K562 (cell line): ENCODE measurements around the gene UBE2O. TPM values are rescaled to one million over a fixed set of nuclear protein-coding genes. Genes with fewer than 3 reads are reported as not detected.

Source experiments
- ATAC-seq: fragments of 200-7000 bp; cut with Tn5 transposase; 3 replicates; pipeline ENCODE4 v1.9.1; 2020; ENCODE audit warnings: moderate library complexity
- BruUV-seq: library from RNA; stranded (reverse); fragments of 400-500 nt; replicated peaks from 2 replicates; lab custom pipeline; 2021; lab: Mats Ljungman, UMichigan
- CTCF ChIA-PET: fragments of 300-600 bp; formaldehyde crosslinking; extraction: SDS; loops from one replicate; lab custom pipeline; 2021; ENCODE audit warnings: low intra/inter-chr PET ratio; lab: Yijun Ruan, JAX
- POLR2A ChIA-PET: fragments of 300-600, 350-650 bp; sonication (Branson Sonifier 250); formaldehyde crosslinking; extraction: SDS; loops from one replicate; lab custom pipeline; 2021; ENCODE audit warnings: antibody characterized with exemption, inconsistent platforms; lab: Yijun Ruan, JAX
- DNase-seq, 4 experiments: peaks; one replicate each; pipeline versions ENCODE4 v3.0.0 to v3.0.0-alpha.2; 2011 to 2018; ENCODE audit warnings: low spot score in 3 of 4, mixed read lengths in 3 of 4; ENCODE audit errors: extremely low read depth in 1 of 4
- FAIRE-seq: peaks from 2 replicates; lab custom pipeline; 2011; peaks lifted over from hg19 to GRCh38; lab: Jason Lieb, UNC
- H2AFZ ChIP-seq: 2 replicates; pipeline ENCODE4 v1.6.0; 2011; ENCODE audit warnings: low read depth, low read length, control low read depth, inconsistent platforms
- H3K27ac ChIP-seq: fragments of 200-600 bp; 3 replicates; pipeline ENCODE4 v1.8.0; 2011; ENCODE audit warnings: low read depth, mild to moderate bottlenecking, control low read depth, inconsistent platforms, low read length, moderate library complexity, mixed read lengths; ENCODE audit errors: extremely low read depth
- H3K27me3 ChIP-seq, 2 experiments: fragments of 300-600 bp in 1 of 2; 2 replicates in 1 of 2; 3 replicates in 1 of 2; pipeline versions ENCODE4 v1.6.0 to v1.8.0; 2011; ENCODE audit warnings: inconsistent platforms in 2 of 2, low read length in 2 of 2, mild to moderate bottlenecking in 1 of 2, mixed read lengths in 1 of 2, moderate library complexity in 1 of 2; ENCODE audit not compliant: control insufficient read depth in 2 of 2, insufficient read depth in 2 of 2
- H3K36me3 ChIP-seq: fragments of 300-600 bp; 3 replicates; pipeline ENCODE4 v1.8.0; 2011; ENCODE audit warnings: mild to moderate bottlenecking, low read length, inconsistent platforms; ENCODE audit not compliant: control insufficient read depth, insufficient read depth
- H3K4me1 ChIP-seq, 2 experiments: fragments of 200-600 bp in 1 of 2; replicated peaks in 1 of 2; 2 replicates in 1 of 2; 3 replicates in 1 of 2; pipeline versions ENCODE4 v1.5.1 to v1.8.0; 2011; ENCODE audit warnings: inconsistent platforms in 2 of 2, low read length in 2 of 2, mild to moderate bottlenecking in 1 of 2, mixed read lengths in 1 of 2, moderate library complexity in 1 of 2; ENCODE audit not compliant: control insufficient read depth in 2 of 2, insufficient read depth in 2 of 2
- H3K4me2 ChIP-seq: 2 replicates; pipeline ENCODE4 v1.6.1; 2011; ENCODE audit warnings: low read length, control low read depth, inconsistent platforms, mixed read lengths; ENCODE audit not compliant: insufficient read depth
- H3K4me3 ChIP-seq: fragments of 200-600 bp; sonication (generic), shearing (Covaris generic); 2 replicates; pipeline ENCODE4 v1.5.1; 2016; ENCODE audit warnings: control low read depth, inconsistent platforms
- H3K79me2 ChIP-seq: fragments of 200-600 bp; 3 replicates; pipeline ENCODE4 v1.8.0; 2011; ENCODE audit warnings: low read length, inconsistent platforms; ENCODE audit not compliant: control insufficient read depth, insufficient read depth
- H3K9ac ChIP-seq, 2 experiments: 2 replicates each; pipeline versions ENCODE4 v1.6.0 to v1.6.1; 2011; ENCODE audit warnings: low read depth in 2 of 2, low read length in 2 of 2, control low read depth in 1 of 2, inconsistent platforms in 1 of 2, mild to moderate bottlenecking in 1 of 2, mixed read lengths in 1 of 2; ENCODE audit not compliant: insufficient read depth in 1 of 2
- H3K9me1 ChIP-seq: one replicate; pipeline ENCODE4 v1.6.0; 2011; ENCODE audit warnings: inconsistent platforms, mild to moderate bottlenecking, low read length, moderate library complexity; ENCODE audit not compliant: control insufficient read depth, insufficient read depth
- H3K9me3 ChIP-seq: replicated peaks from 2 replicates; pipeline ENCODE4 v1.5.1; 2011; ENCODE audit warnings: low read depth, low read length, inconsistent platforms; ENCODE audit not compliant: control insufficient read depth, insufficient read depth
- H4K20me1 ChIP-seq: replicated peaks from 2 replicates; pipeline ENCODE4 v1.6.1; 2011; ENCODE audit warnings: low read length, inconsistent platforms, mixed read lengths; ENCODE audit not compliant: control insufficient read depth, insufficient read depth
- CEBPG ChIP-seq, 3 experiments: fragments of 200-800 bp in 1 of 3; sonication (Bioruptor generic) in 1 of 3; sonication (generic) in 1 of 3; formaldehyde crosslinking in 1 of 3; IDR thresholded peaks in 2 of 3; conservative IDR thresholded peaks in 1 of 3; 2 replicates each; pipeline versions ENCODE4 v1.6.1 to v1.8.0; 2016 to 2022; ENCODE audit warnings: missing compliant biosample characterization in 2 of 3, missing genetic modification characterization in 2 of 3, mild to moderate bottlenecking in 1 of 3, missing genetic modification reagents in 1 of 3
- CGGBP1 ChIP-seq: fragments of 250-450 bp; sonication (Bioruptor Pico); IDR thresholded peaks from 2 replicates; pipeline ENCODE4 v1.9.0; 2021; ENCODE audit warnings: mild to moderate bottlenecking
- ETS1 ChIP-seq: conservative IDR thresholded peaks from 2 replicates; pipeline ENCODE4 v1.6.1; 2011; ENCODE audit warnings: low read depth, mild to moderate bottlenecking, low read length; ENCODE audit not compliant: control insufficient read depth
- GATAD2B ChIP-seq: fragments of 450-650 bp; IDR thresholded peaks from 2 replicates; pipeline ENCODE4 v1.6.1; 2017; ENCODE audit warnings: mild to moderate bottlenecking, borderline replicate concordance
- HDAC1 ChIP-seq, 2 experiments: fragments of 450-650 bp; IDR thresholded peaks; 2 replicates each; pipeline ENCODE4 v1.6.1; 2016 to 2017; ENCODE audit warnings: inconsistent platforms in 1 of 2, mild to moderate bottlenecking in 1 of 2, moderate library complexity in 1 of 2
- HEY1 ChIP-seq: fragments of 250-450 bp; sonication (Bioruptor Pico); IDR thresholded peaks from 2 replicates; pipeline ENCODE4 v1.5.0; 2020; ENCODE audit warnings: mild to moderate bottlenecking, moderate library complexity, borderline replicate concordance
- HMGN3 ChIP-seq: IDR thresholded peaks from 2 replicates; pipeline ENCODE4 v1.6.1; 2011; ENCODE audit warnings: borderline replicate concordance, low read depth, mild to moderate bottlenecking, mixed read lengths, low read length; ENCODE audit not compliant: insufficient read length; ENCODE audit errors: extremely low read depth
- JUN ChIP-seq, 2 experiments: sonication (generic) in 1 of 2; formaldehyde crosslinking in 1 of 2; IDR thresholded peaks; 2 replicates each; pipeline versions ENCODE4 v1.6.1 to v1.8.0; 2012 to 2022; ENCODE audit warnings: borderline replicate concordance in 2 of 2, mild to moderate bottlenecking in 2 of 2, improper control_type of control experiment in 1 of 2, low read depth in 1 of 2, low read length in 1 of 2, missing genetic modification reagents in 1 of 2
- JUNB ChIP-seq: fragments of 450-650 bp; formaldehyde crosslinking; conservative IDR thresholded peaks from 2 replicates; pipeline ENCODE4 v1.4.0; 2020; ENCODE audit warnings: mild to moderate bottlenecking
- MYC ChIP-seq, 2 experiments: fragments of 250-450 bp in 1 of 2; sonication (Bioruptor Pico) in 1 of 2; IDR thresholded peaks; 2 replicates each; pipeline versions ENCODE4 v1.5.1 to v1.6.1; 2012 to 2021; ENCODE audit warnings: low read depth in 2 of 2, borderline replicate concordance in 1 of 2, improper control_type of control experiment in 1 of 2, low read length in 1 of 2, mild to moderate bottlenecking in 1 of 2, moderate library complexity in 1 of 2
- PRPF4 ChIP-seq: fragments of 200-400 bp; formaldehyde crosslinking; IDR thresholded peaks from one replicate; pipeline ENCODE4 v1.6.1; 2017; ENCODE audit warnings: low read length, low read depth, mild to moderate bottlenecking; ENCODE audit not compliant: insufficient read depth, poor library complexity, severe bottlenecking
- RBM17 ChIP-seq: fragments of 200-400 bp; formaldehyde crosslinking; IDR thresholded peaks from 2 replicates; pipeline ENCODE4 v1.6.1; 2017; ENCODE audit warnings: low read depth, mild to moderate bottlenecking, low read length, borderline replicate concordance
- SIX5 ChIP-seq, 2 experiments: IDR thresholded peaks; 2 replicates each; pipeline ENCODE4 v1.6.1; 2011; ENCODE audit warnings: low read length in 2 of 2, borderline replicate concordance in 1 of 2, low read depth in 1 of 2, mild to moderate bottlenecking in 1 of 2, moderate library complexity in 1 of 2; ENCODE audit not compliant: insufficient read depth in 1 of 2
- SUPT5H ChIP-seq: fragments of 450-650 bp; IDR thresholded peaks from 2 replicates; pipeline ENCODE4 v1.6.1; 2016
- ZBTB17 ChIP-seq: fragments of 450-650 bp; formaldehyde crosslinking; IDR thresholded peaks from 2 replicates; pipeline ENCODE4 v1.4.0; 2020; ENCODE audit warnings: mild to moderate bottlenecking
- ZFX ChIP-seq: sonication (generic); formaldehyde crosslinking; IDR thresholded peaks from 2 replicates; pipeline ENCODE4 v1.8.0; 2022; ENCODE audit warnings: mild to moderate bottlenecking, missing genetic modification reagents, moderate library complexity
- ZNF263 ChIP-seq: sonication (generic); formaldehyde crosslinking; IDR thresholded peaks from 2 replicates; pipeline ENCODE4 v1.8.0; 2022; ENCODE audit warnings: mild to moderate bottlenecking, missing genetic modification reagents, borderline replicate concordance
- WGBS: fragments of 100-300 bp; shearing (Covaris generic); methylation state at CpG from one replicate; pipeline ENCODE4 v1.1.6; 2016; ENCODE audit warnings: low coverage, mixed read lengths; ENCODE audit not compliant: insufficient coverage; ENCODE audit errors: missing lambda C conversion rate; 5-methylcytosine and 5-hydroxymethylcytosine counted together
- in situ Hi-C: fragments of 300-500 bp; cut with MboI; formaldehyde crosslinking; loops from 4 replicates; pipeline ENCODE4 v1.15.0; 2018; ENCODE audit warnings: inconsistent platforms, mixed read lengths
- intact Hi-C: fragments of 100-400 bp; cut with micrococcal nuclease; formaldehyde crosslinking; loops from 2 replicates; pipeline ENCODE4 v1.14.2; 2022
- polyA plus RNA-seq, 8 experiments: library from polyadenylated mRNA; depleted of rRNA in 4 of 8; stranded (reverse) in 5 of 8; unstranded in 3 of 8; fragments of >200 nt; fragmentation: Nextera tagmentation in 2 of 8; fragmentation: Illumina TruSeq in 1 of 8; extraction: Ambion mirVana in 2 of 8; extraction: Trizol in 1 of 8; gene quantifications; 2 replicates each; pipeline versions ENCODE4 v1.2.1 to v1.2.3, GENCODE V29; 2011 to 2014; ENCODE audit warnings: inconsistent platforms in 1 of 8, missing spikeins in 1 of 8
- total RNA-seq, 7 experiments: library from RNA; depleted of rRNA in 6 of 7; stranded (reverse); fragments of >200 nt in 6 of 7; fragmentation: Illumina TruSeq in 2 of 7; extraction: Trizol in 2 of 7; gene quantifications; 2 replicates each; pipeline versions ENCODE4 v1.2.1 to v1.2.3, GENCODE V29; 2011 to 2021; ENCODE audit warnings: low replicate concordance in 1 of 7

The UBE2O gene
- total and polyA plus RNA-seq, 9 of the 15 experiments (the other 6 are each of a cell fraction or from before 2014, with no cell fraction given), result 1.6 to 39.7 (median 13.3) TPM

- peak; percentile 89 to 98 (median 98) for DNase-seq
- peak; percentile 34; the same call in 1 of the 2 replicates for TF ChIP-seq MYC (IDR thresholded peaks at IDR 0.05; ENCODE audit: low read depth, low read length)
- no peak for TF ChIP-seq MYC (CRISPR knock-in tag; IDR thresholded peaks at IDR 0.05; ENCODE audit: borderline replicate concordance, low read depth)
- TF ChIP-seq HMGN3, result peak; percentile 75
- TF ChIP-seq PRPF4, result no peak
- TF ChIP-seq GATAD2B, result peak; percentile 68; the same call in 1 of the 2 replicates
- 0 out of 2 replicates have a peak, but pooled peaks have one; percentile 47 for TF ChIP-seq SUPT5H
- 0 out of 2 replicates have a peak, but pooled peaks have one; percentile 44 for TF ChIP-seq ZNF263 (CRISPR knock-in tag)
- TF ChIP-seq HEY1 (CRISPR knock-in tag), result no peak
- TF ChIP-seq HDAC1 (IDR thresholded peaks at IDR 0.05), result no peak; a peak in 1 of 4 replicates
- TF ChIP-seq SIX5 (IDR thresholded peaks at IDR 0.05; ENCODE audit: borderline replicate concordance in 1 of 2, insufficient read depth in 1 of 2, low read depth in 1 of 2, low read length in 2 of 2), result no peak
- no peak for TF ChIP-seq ZBTB17 (CRISPR knock-in tag)
- no peak for TF ChIP-seq JUNB
- TF ChIP-seq RBM17, result no peak
- TF ChIP-seq ZFX (CRISPR knock-in tag), result peak; percentile 52
- no peak for TF ChIP-seq CEBPG (CRISPR knock-in tag; IDR thresholded peaks at IDR 0.05)
- TF ChIP-seq CEBPG (tag; conservative IDR thresholded peaks at IDR 0.05 in 1 of 2, IDR thresholded peaks at IDR 0.05 in 1 of 2), result no peak
- no peak for TF ChIP-seq CGGBP1 (CRISPR knock-in tag)
- no peak for TF ChIP-seq JUN (IDR thresholded peaks at IDR 0.05; ENCODE audit: borderline replicate concordance, low read depth, low read length)
- TF ChIP-seq JUN (CRISPR knock-in tag; IDR thresholded peaks at IDR 0.05; ENCODE audit: borderline replicate concordance), result 0 out of 2 replicates have a peak, but pooled peaks have one; percentile 43
- peak; percentile 68; the same call in 1 of the 2 replicates for TF ChIP-seq ETS1
These were observed 48.3 kb upstream of the UBE2O start, which contains the start of gene RHBDF2 for GRCh38 chr17:76501018-76501826. Gene RHBDF2 (minus strand): TSS chr17:76501423. CDS start chr17:76481524, 19,899 bp downstream.

More at GRCh38 chr17:76501018-76501826, 48.3 kb upstream of the UBE2O start, which contains the start of gene RHBDF2:
- no peaks in the 10 kb centered on the region for H3K27me3 ChIP-seq
- peak; percentile 97 for ATAC-seq
- peak within 1 kb of the TSS; percentile 82 for H3K4me2 ChIP-seq
- TSS peak; percentile 66 for BruUV-seq
- peak within 1 kb of the TSS; percentile 50 to 94 for H3K9ac ChIP-seq
- H3K4me3 ChIP-seq, result peak within 1 kb of the TSS; percentile 71
- H3K27ac ChIP-seq, result peak within 1 kb of the TSS; percentile 38; the same call in 1 of the 3 replicates
- ChIA-PET POLR2A (interaction anchor here (0.6 to 1.5 kb wide), 4 partner anchors 8 to 461 kb away, joined by 3 to 7 read pairs (median 3); no protein-coding TSS in a partner anchor), CTCF (interaction anchor here (0.9 kb wide), 1 partner anchor 41 kb away, joined by 4 read pairs; no protein-coding TSS in a partner anchor)
- H2AFZ ChIP-seq, result peak within 1 kb of the TSS; percentile 95
- intact Hi-C loops, result no loop called here
- H3K4me1 ChIP-seq, result peaks cover 16 to 35% of the 10 kb centered on the region in 2 experiments; a peak in 4 of 5 replicates
- peaks cover 4% of the 10 kb centered on the region for H3K9me1 ChIP-seq
- no peaks in the 10 kb centered on the region for H4K20me1 ChIP-seq
- H3K9me3 ChIP-seq, result no peaks in the 10 kb centered on the region
- no peaks in the 10 kb centered on the region for H3K36me3 ChIP-seq
- in situ Hi-C loops, result no loop called here
- WGBS, result 2% methylated on average over 47 of the region's 72 CpGs
- FAIRE-seq, result peak; percentile 67
- no peaks in the 10 kb centered on the region for H3K79me2 ChIP-seq
